GM12873 (cell line): Measurements from ENCODE around the gene FBXO15.

Experiments used
- CTCF ChIP-seq: IDR thresholded peaks from 2 replicates; pipeline ENCODE4 v1.5.1; 2012; ENCODE audit warnings: low read depth, mild to moderate bottlenecking, moderate library complexity, low read length, control low read depth; ENCODE audit not compliant: insufficient read depth; ENCODE audit errors: missing control alignments

FBXO15 gene

GRCh38 chr18:74068296-74068695 is 79.3 kb downstream of the FBXO15 start:
- no peak for TF ChIP-seq CTCF

- TF ChIP-seq CTCF: no peak
Observed at GRCh38 chr18:74066018-74066417, 81.6 kb downstream of the FBXO15 start.

- no peak for TF ChIP-seq CTCF
Observed at GRCh38 chr18:74065366-74065765, 82.3 kb downstream of the FBXO15 start.

- TF ChIP-seq CTCF: no peak
Observed at GRCh38 chr18:74064510-74064909, 83.1 kb downstream of the FBXO15 start.

GRCh38 chr18:74063557-74063956 is 84.1 kb downstream of the FBXO15 start:
- TF ChIP-seq CTCF: no peak

GRCh38 chr18:74063023-74063422 is 84.6 kb downstream of the FBXO15 start:
- TF ChIP-seq CTCF: peak; percentile 32

GRCh38 chr18:74062037-74062436 is 85.6 kb downstream of the FBXO15 start:
- TF ChIP-seq CTCF: no peak

GRCh38 chr18:74060579-74060978 is 87.1 kb downstream of the FBXO15 start:
- TF ChIP-seq CTCF: no peak
